Activated CD8-positive, alpha-beta T cell treated with anti-CD3 and anti-CD28 coated beads for 36 hours (primary cell): Measurements from ENCODE around the gene ECPAS. TPM values are rescaled to one million over a fixed set of nuclear protein-coding genes. Genes with fewer than 3 reads are reported as not detected.

ENCODE experiments used
- ATAC-seq: fragments of 200-7000 bp; cut with Tn5 transposase; one replicate; pipeline ENCODE4 v1.10.0; 2021; ENCODE audit warnings: mild to moderate bottlenecking, moderate library complexity
- CTCF ChIA-PET: fragments of 350-600 bp; sonication (Branson Sonifier 250); formaldehyde crosslinking; loops from one replicate; lab custom pipeline; 2021; ENCODE audit warnings: antibody characterized with exemption; lab: Charles Lee
- POLR2A ChIA-PET: fragments of 350-600 bp; sonication (Branson Sonifier 250); formaldehyde crosslinking; loops from one replicate; lab custom pipeline; 2021; ENCODE audit warnings: antibody characterized with exemption; lab: Charles Lee
- DNase-seq: peaks from one replicate; pipeline ENCODE4 v3.0.0-alpha.2; 2020
- H3K27ac Mint-ChIP-seq: one replicate; pipeline ENCODE4 v1.8.0; 2021; ENCODE audit warnings: mild to moderate bottlenecking, mixed read lengths
- H3K27me3 Mint-ChIP-seq: one replicate; pipeline ENCODE4 v1.8.0; 2021; ENCODE audit warnings: mixed read lengths
- H3K36me3 Mint-ChIP-seq: one replicate; pipeline ENCODE4 v1.8.0; 2021; ENCODE audit warnings: low read depth, mixed read lengths
- H3K4me1 Mint-ChIP-seq: one replicate; pipeline ENCODE4 v1.8.0; 2021; ENCODE audit warnings: low read depth, mixed read lengths
- H3K4me3 Mint-ChIP-seq: one replicate; pipeline ENCODE4 v1.8.0; 2021; ENCODE audit warnings: mild to moderate bottlenecking, moderate library complexity, mixed read lengths
- H3K9me3 Mint-ChIP-seq: one replicate; pipeline ENCODE4 v1.8.0; 2021; ENCODE audit warnings: mixed read lengths
- intact Hi-C: fragments of 100-400 bp; cut with micrococcal nuclease; formaldehyde crosslinking; loops from one replicate; pipeline ENCODE4 v1.10.0; 2022
- total RNA-seq, 2 experiments: library from RNA; stranded (reverse); gene quantifications; one replicate each; pipeline ENCODE4 v1.2.3, GENCODE V29; 2021
- TF ChIP-seq, protein P1 (sequence below): fragments of 200-600 bp; IDR thresholded peaks from one replicate; pipeline ENCODE4 v1.8.0; 2022; ENCODE audit warnings: antibody characterized with exemption, mild to moderate bottlenecking

ECPAS gene
- total RNA-seq, 2 experiments from 2014 or later, result 71.6 to 79.6 TPM

DNA sequence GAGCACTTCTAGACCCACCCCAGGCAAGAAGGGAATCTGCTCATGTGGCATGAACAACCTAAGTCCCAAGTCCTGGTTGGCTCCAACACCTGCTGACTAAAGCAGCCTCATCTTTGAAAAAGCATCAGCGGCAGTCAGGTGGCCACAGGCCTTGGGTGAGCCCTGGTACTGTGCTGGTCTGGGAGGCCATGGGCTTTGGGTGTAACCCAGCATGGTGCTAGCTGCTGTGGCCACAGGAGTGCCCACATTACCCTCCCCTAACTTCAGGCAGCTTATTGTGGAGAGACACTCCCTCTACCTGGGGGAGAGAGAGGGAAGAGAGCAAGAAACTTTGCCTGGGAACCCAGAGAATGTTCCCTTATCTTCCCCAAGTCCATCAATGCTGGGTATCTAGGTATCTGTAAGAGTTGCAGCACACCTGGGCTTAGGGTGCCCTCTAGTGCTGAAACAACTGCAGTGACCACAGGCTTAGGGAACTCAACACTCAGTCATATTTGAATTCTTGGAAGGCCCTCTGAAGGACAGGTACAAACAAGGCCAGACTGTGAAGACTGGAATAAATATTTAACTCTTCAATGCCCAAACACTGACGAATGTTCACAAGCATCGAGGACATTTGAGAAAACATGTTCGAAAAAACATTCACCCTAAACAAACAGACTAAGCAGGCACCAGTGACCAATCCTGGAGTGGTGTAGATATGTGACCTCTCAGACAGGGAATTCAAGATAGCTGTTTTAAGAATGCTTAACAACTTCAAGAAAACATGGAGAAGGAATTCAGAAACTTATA lies 84.2 kb downstream of the ECPAS start:
- H3K27me3 Mint-ChIP-seq, result no peaks in the 10 kb centered on the region
- no peak overlapping the region for H3K4me3 Mint-ChIP-seq
- POLR2A ChIA-PET, result no interaction called here
- DNase-seq (peak; percentile 4), ATAC-seq (no peak)
- CTCF ChIA-PET, result interaction anchor here (0.7 to 1.1 kb wide), 4 partner anchors 9 to 45 kb away, joined by 3 to 4 read pairs (median 4); no protein-coding TSS in a partner anchor
- H3K36me3 Mint-ChIP-seq, result peaks cover 71% of the 10 kb centered on the region
- no peak overlapping the region for H3K27ac Mint-ChIP-seq
- TF ChIP-seq, protein P1, sequence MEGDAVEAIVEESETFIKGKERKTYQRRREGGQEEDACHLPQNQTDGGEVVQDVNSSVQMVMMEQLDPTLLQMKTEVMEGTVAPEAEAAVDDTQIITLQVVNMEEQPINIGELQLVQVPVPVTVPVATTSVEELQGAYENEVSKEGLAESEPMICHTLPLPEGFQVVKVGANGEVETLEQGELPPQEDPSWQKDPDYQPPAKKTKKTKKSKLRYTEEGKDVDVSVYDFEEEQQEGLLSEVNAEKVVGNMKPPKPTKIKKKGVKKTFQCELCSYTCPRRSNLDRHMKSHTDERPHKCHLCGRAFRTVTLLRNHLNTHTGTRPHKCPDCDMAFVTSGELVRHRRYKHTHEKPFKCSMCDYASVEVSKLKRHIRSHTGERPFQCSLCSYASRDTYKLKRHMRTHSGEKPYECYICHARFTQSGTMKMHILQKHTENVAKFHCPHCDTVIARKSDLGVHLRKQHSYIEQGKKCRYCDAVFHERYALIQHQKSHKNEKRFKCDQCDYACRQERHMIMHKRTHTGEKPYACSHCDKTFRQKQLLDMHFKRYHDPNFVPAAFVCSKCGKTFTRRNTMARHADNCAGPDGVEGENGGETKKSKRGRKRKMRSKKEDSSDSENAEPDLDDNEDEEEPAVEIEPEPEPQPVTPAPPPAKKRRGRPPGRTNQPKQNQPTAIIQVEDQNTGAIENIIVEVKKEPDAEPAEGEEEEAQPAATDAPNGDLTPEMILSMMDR, result peak; percentile 38
- H3K4me1 Mint-ChIP-seq, result no peaks in the 10 kb centered on the region
- intact Hi-C loops, result no loop called here
- H3K9me3 Mint-ChIP-seq, result peaks cover 27% of the 10 kb centered on the region

- Mint-ChIP-seq H3K9me3 (peaks cover 27% of the 10 kb centered on the region), H3K4me1 (no peaks in the 10 kb centered on the region), H3K36me3 (peaks cover 70% of the 10 kb centered on the region), H3K27ac (no peak overlapping the region), H3K4me3 (no peak overlapping the region), H3K27me3 (no peaks in the 10 kb centered on the region)
- TF ChIP-seq, protein P1, result no peak
- DNase-seq (no peak), ATAC-seq (no peak)
- intact Hi-C loops, result no loop called here
- ChIA-PET POLR2A (no interaction called here), CTCF (no interaction called here)
These were observed 84.9 kb downstream of the ECPAS start for GRCh38 chr9:111399211-111399739.

DNA sequence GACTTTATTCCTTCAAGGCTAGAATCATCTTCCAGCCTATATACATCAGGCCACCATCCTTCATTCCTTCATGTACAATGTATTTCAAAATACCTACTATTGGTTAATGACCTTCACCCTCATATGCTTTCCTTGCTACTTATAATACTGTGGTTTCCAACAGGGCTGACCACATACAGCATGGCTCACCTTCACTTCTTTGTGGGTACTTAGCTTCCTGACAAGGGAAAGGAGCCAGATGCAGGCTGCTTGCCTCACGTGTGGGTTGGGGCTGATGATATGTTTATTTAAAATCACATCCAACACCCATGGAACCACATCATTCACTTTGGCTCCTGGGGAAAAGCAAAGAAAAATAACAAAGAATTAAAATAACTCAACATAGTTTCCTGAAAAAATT lies 90.2 kb downstream of the ECPAS start:
- CTCF ChIA-PET, result no interaction called here
- peaks cover 40% of the 10 kb centered on the region for H3K36me3 Mint-ChIP-seq
- ATAC-seq (no peak), DNase-seq (no peak)
- H3K4me3 Mint-ChIP-seq, result no peak overlapping the region
- no peak overlapping the region for H3K27ac Mint-ChIP-seq
- POLR2A ChIA-PET, result no interaction called here
- TF ChIP-seq, protein P1, result no peak
- H3K27me3 Mint-ChIP-seq, result no peaks in the 10 kb centered on the region
- H3K4me1 Mint-ChIP-seq, result no peaks in the 10 kb centered on the region
- intact Hi-C loops, result no loop called here
- H3K9me3 Mint-ChIP-seq, result no peaks in the 10 kb centered on the region

- CTCF ChIA-PET, result no interaction called here
- Mint-ChIP-seq H3K36me3 (peaks cover 20% of the 10 kb centered on the region), H3K4me1 (no peaks in the 10 kb centered on the region), H3K4me3 (no peak overlapping the region), H3K27me3 (no peaks in the 10 kb centered on the region), H3K9me3 (no peaks in the 10 kb centered on the region), H3K27ac (no peak overlapping the region)
- DNase-seq (no peak), ATAC-seq (no peak)
- TF ChIP-seq, protein P1, result no peak
- POLR2A ChIA-PET, result no interaction called here
- intact Hi-C loops, result no loop called here
These were observed 94.8 kb downstream of the ECPAS start for GRCh38 chr9:111389406-111389805.

DNA sequence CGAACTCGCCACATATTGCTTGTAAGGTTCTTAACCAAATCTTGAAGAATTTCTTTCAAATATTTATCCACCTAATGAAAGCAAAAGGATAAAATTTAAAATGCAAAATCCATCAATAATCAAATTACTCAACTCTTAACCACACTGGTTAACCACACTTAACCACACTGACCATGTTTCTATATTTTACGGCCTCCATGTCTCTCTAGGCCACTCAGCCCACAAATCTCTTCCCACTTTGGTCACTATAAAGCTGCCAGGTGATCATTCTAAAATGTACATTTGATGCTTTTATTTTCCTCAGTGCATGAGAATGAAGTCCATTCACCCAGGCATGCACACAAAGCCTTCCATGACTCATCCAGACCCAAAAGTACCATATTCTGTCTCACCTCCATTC lies 97.8 kb downstream of the ECPAS start:
- TF ChIP-seq, protein P1, result no peak
- Mint-ChIP-seq H3K9me3 (no peaks in the 10 kb centered on the region), H3K27ac (no peak overlapping the region), H3K27me3 (no peaks in the 10 kb centered on the region), H3K36me3 (peaks cover 18% of the 10 kb centered on the region), H3K4me3 (no peak overlapping the region), H3K4me1 (no peaks in the 10 kb centered on the region)
- ChIA-PET CTCF (no interaction called here), POLR2A (no interaction called here)
- no peak for DNase-seq
- intact Hi-C loops, result no loop called here
- no peak for ATAC-seq
